Hematopoietic multipotent progenitor cell treated with erythropoietin and hydrocortisone succinate and interleukin-3 and kit ligand, for 6 days (in vitro differentiated cells): ENCODE data around the gene KLHL29.

Source experiments
- DNase-seq: peaks from one replicate; pipeline ENCODE4 v3.0.0-alpha.2; 2015

KLHL29 gene

GRCh38 chr2:23497536-23497935, 112.6 kb downstream of the KLHL29 start:
- no peak for DNase-seq

- no peak for DNase-seq
These were observed 114.0 kb downstream of the KLHL29 start for GRCh38 chr2:23498943-23499342.

GRCh38 chr2:23499439-23499838, 114.5 kb downstream of the KLHL29 start:
- no peak for DNase-seq

GRCh38 chr2:23500836-23501235, 115.9 kb downstream of the KLHL29 start:
- no peak for DNase-seq

- DNase-seq = no peak
These were observed 117.1 kb downstream of the KLHL29 start for GRCh38 chr2:23502096-23502495.

GRCh38 chr2:23503097-23503496, 118.1 kb downstream of the KLHL29 start:
- no peak for DNase-seq

- DNase-seq = no peak
These were observed 118.7 kb downstream of the KLHL29 start for GRCh38 chr2:23503682-23504081.

- no peak for DNase-seq
These were observed 119.6 kb downstream of the KLHL29 start for GRCh38 chr2:23504591-23504990.

GRCh38 chr2:23505218-23505983, 120.4 kb downstream of the KLHL29 start:
- DNase-seq = no peak

GRCh38 chr2:23505984-23506380, 121.0 kb downstream of the KLHL29 start:
- no peak for DNase-seq

- peak; percentile 60 for DNase-seq
These were observed 121.7 kb downstream of the KLHL29 start for GRCh38 chr2:23506531-23507266.

- DNase-seq = no peak
These were observed 122.5 kb downstream of the KLHL29 start for GRCh38 chr2:23507267-23508065.

GRCh38 chr2:23508066-23508390, 123.0 kb downstream of the KLHL29 start:
- peak; percentile 24 for DNase-seq

GRCh38 chr2:23509103-23509502, 124.1 kb downstream of the KLHL29 start:
- DNase-seq = no peak

- DNase-seq = no peak
These were observed 124.8 kb downstream of the KLHL29 start for GRCh38 chr2:23509596-23510292.

GRCh38 chr2:23510471-23510870, 125.5 kb downstream of the KLHL29 start:
- no peak for DNase-seq

GRCh38 chr2:23512778-23513177, 127.8 kb downstream of the KLHL29 start:
- DNase-seq = no peak

GRCh38 chr2:23513245-23513871, 128.4 kb downstream of the KLHL29 start:
- DNase-seq = no peak

GRCh38 chr2:23513872-23514793, 129.2 kb downstream of the KLHL29 start:
- no peak for DNase-seq

- DNase-seq = no peak
These were observed 131.7 kb downstream of the KLHL29 start for GRCh38 chr2:23516520-23517256.
